Measurements from ENCODE around the gene PIP5K1B. TPM values are rescaled to one million over a fixed set of nuclear protein-coding genes. Genes with fewer than 3 reads are reported as not detected.
A peak's percentile ranks its signal among the peaks of the same experiment; 100 is the strongest.

PIP5K1B gene
- total and polyA plus RNA-seq, 10 of the 15 experiments (the other 5 are each of a cell fraction or from before 2014, with no cell fraction given): 6.8 to 16.3 (median 10.6) TPM

GRCh38 chr9:68981789-68982188, 276.7 kb downstream of the PIP5K1B start (continued):
- TF ChIP-seq ESRRA (IDR thresholded peaks at IDR 0.05; ENCODE audit: low read length): no peak
- no peak for TF ChIP-seq BCLAF1 (IDR thresholded peaks at IDR 0.05)
- no peak for TF ChIP-seq E2F4 (IDR thresholded peaks at IDR 0.05; ENCODE audit: low read depth, low read length)
- no peak for TF ChIP-seq POLR2AphosphoS2 (IDR thresholded peaks at IDR 0.05; ENCODE audit: low read depth, low read length)
- TF ChIP-seq SRF (IDR thresholded peaks at IDR 0.05; ENCODE audit: low read depth in 2 of 2, low read length in 2 of 2): no peak
- TF ChIP-seq SPI1 (IDR thresholded peaks at IDR 0.05; ENCODE audit: borderline replicate concordance, insufficient read depth, low read depth, low read length): no peak
- no peak for TF ChIP-seq BHLHE40 (IDR thresholded peaks at IDR 0.05; ENCODE audit: borderline replicate concordance in 1 of 2, low read depth in 2 of 2, low read length in 1 of 2)
- peak; percentile 86; the same call in 1 of the 2 replicates for TF ChIP-seq BCL11A (IDR thresholded peaks at IDR 0.05; ENCODE audit: low read depth, low read length)
- TF ChIP-seq NFYA (IDR thresholded peaks at IDR 0.05; ENCODE audit: borderline replicate concordance, low read depth, low read length): no peak
- TF ChIP-seq CEBPZ (IDR thresholded peaks at IDR 0.05; ENCODE audit: low read depth, low read length): no peak
- TF ChIP-seq LARP7 (IDR thresholded peaks at IDR 0.05): no peak
- TF ChIP-seq SUPT20H (IDR thresholded peaks at IDR 0.05; ENCODE audit: borderline replicate concordance, control insufficient read depth, low read depth, low read length): no peak
- TF ChIP-seq PML (IDR thresholded peaks at IDR 0.05; ENCODE audit: low read length): no peak
- peak; percentile 42; the same call in 1 of the 2 replicates for TF ChIP-seq CHD2 (IDR thresholded peaks at IDR 0.05; ENCODE audit: borderline replicate concordance, low read depth, low read length)
- no peak for TF ChIP-seq USF1 (IDR thresholded peaks at IDR 0.05; ENCODE audit: borderline replicate concordance, extremely low read length, insufficient read depth, low read depth, low read length)
- no peak for TF ChIP-seq FOS (IDR thresholded peaks at IDR 0.05; ENCODE audit: borderline replicate concordance, extremely low read depth, insufficient read length)
- TF ChIP-seq POLR2AphosphoS5 (IDR thresholded peaks at IDR 0.05; ENCODE audit: low read length): no peak
- TF ChIP-seq RFX5 (IDR thresholded peaks at IDR 0.05; ENCODE audit: low read depth, low read length): no peak
- TF ChIP-seq SMAD1 (IDR thresholded peaks at IDR 0.05; ENCODE audit: low read depth, partially characterized antibody): no peak
- TF ChIP-seq MXI1 (IDR thresholded peaks at IDR 0.05; ENCODE audit: low read depth, low read length): no peak
- peak; percentile 92 to 93 for TF ChIP-seq IKZF2 (IDR thresholded peaks at IDR 0.05)
- TF ChIP-seq ATF7 (IDR thresholded peaks at IDR 0.05; ENCODE audit: low read depth): 0 out of 2 replicates have a peak, but pooled peaks have one; percentile 23
- TF ChIP-seq NFYB (IDR thresholded peaks at IDR 0.05; ENCODE audit: insufficient read depth, low read depth, low read length): no peak
- TF ChIP-seq TCF12 (IDR thresholded peaks at IDR 0.05; ENCODE audit: low read depth, low read length): 0 out of 2 replicates have a peak, but pooled peaks have one; percentile 13
